HG02981 (cell line): ENCODE measurements around the gene TSGA10IP.
A peak's percentile ranks its signal among the peaks of the same experiment; 100 is the strongest.

Experiments
- ATAC-seq: cut with Tn5 transposase; IDR thresholded peaks from one replicate; pipeline ENCODE4 v1.9.1; 2021; ENCODE audit warnings: mild to moderate bottlenecking, moderate library complexity; ENCODE audit not compliant: unreplicated experiment

The TSGA10IP gene

DNA sequence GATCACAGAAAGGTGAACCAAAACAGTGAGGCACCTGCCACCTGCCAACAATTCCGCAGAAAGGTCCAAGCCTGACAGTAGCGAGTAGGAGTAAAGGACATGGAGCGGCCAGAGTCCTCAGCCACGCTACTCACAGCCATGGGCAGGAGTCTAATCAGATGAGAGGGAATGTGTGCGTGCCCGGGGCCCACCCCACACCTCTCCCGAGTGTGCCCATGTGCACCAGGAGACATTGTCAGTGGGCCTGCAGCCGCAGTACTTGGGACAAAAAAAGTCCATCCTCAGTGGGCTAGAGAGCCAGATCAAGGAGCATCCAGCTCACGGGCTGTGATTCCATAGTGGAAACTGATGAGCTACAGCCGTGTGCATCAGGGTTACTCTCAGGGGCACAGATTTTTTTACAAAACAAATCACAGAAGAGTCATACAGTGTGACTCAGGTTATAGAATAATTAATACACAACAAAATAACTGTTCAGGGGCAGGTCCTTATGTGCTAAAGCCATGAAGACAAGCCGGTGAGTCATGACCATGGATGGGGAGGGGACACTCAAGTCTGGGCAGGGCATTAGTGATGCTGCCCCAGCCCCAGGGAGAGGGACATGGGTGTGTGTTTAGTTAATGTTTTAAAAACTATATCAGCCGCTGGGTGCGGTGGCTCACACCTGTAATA is 28.3 kb downstream of the TSGA10IP start:
- ATAC-seq: no peak

DNA sequence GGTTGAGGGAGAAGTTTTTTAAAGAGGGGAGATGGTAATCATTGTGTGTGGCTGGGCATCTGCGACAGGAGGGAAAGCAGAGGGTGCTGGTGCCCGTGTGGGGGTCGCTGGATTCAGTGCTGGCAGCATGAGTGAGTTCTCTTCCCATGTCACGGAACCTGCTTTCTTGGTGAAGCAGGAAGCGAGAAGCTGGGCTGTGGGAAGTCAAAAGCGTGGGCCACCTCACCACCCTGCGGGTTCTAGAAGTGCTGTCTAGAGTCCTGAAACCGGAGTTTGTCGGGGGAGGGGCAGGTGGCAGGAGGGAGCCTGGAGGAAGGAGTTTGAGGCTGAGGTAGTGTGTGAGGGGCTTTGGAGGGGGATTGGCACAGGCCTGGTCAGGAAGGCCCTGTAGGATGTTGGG is 30.5 kb downstream of the TSGA10IP start:
- no peak for ATAC-seq

DNA sequence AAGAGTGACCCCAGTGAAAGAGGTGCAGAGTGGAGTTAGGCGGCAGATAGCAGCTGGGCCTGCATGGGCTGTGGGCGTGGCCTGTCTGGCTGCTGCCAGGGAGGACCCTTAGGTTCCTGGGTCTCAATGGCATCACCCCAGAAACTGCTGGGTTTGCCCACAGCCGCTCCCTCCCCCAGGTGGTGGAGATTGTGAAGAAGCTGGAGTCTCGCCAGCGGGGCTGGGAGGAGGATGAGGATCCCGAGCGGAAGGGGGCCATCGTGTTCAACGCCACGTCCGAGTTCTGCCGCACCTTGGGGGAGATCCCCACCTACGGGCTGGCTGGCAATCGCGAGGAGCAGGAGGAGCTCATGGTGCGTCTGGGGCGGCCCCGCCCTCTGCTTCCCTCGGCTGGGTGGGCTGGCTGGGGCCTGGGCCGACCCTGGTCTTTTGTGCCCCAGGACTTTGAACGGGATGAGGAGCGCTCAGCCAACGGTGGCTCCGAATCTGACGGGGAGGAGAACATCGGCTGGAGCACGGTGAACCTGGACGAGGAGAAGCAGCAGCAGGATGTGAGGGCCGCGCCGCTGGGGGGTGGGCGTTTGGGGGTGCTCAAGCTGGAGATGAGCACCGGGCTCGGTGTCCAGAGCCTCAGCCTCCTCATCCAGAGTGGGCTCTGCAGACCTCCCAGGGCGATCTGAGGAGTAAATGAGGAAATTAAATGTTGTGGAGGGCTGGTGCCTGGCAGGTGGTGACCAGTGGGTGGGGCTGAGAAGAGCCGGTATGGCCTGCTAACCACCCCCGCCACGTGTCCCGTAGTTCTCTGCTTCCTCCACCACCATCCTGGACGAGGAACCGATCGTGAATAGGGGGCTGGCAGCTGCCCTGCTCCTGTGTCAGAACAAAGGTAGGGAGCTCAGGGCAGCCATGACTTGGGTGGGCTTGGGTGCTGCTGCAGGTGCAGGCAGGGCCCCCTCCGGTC is 31.2 kb downstream of the TSGA10IP start:
- no peak for ATAC-seq

DNA sequence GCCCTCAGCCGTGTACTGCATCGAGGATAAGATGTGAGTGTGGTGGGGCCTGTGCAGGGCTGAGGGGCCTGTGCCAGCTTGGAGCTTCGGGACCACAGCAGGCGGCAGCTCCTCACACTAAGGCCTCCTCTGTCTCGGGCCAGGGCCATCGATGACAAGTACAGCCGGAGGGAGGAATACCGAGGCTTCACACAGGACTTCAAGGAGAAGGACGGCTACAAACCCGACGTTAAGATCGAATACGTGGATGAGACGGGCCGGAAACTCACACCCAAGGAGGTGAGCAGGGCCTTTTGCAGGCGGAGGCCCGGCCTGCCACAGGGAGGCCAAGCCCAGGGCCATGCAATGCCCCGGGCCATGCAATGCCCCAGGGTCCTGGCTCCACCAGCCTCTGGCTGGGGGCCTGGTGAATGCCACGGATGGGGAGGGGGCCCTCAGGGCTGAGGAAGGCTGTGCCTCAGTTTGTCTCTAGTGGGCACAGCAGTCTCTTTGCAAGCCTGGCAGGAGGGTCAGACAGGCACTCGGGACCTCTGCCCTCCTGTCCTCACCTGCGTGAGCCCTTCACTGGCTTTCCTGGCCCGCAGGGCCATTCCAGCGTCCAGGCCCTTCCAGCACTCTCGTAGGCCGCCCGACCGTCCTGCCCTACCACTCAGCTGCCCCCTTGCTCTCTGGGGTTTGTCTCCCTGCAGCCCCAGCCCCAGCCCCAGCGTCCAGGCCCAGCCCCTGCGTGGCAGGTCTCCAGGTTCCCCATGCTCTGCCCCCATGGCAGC is 32.5 kb downstream of the TSGA10IP start:
- no peak for ATAC-seq

DNA sequence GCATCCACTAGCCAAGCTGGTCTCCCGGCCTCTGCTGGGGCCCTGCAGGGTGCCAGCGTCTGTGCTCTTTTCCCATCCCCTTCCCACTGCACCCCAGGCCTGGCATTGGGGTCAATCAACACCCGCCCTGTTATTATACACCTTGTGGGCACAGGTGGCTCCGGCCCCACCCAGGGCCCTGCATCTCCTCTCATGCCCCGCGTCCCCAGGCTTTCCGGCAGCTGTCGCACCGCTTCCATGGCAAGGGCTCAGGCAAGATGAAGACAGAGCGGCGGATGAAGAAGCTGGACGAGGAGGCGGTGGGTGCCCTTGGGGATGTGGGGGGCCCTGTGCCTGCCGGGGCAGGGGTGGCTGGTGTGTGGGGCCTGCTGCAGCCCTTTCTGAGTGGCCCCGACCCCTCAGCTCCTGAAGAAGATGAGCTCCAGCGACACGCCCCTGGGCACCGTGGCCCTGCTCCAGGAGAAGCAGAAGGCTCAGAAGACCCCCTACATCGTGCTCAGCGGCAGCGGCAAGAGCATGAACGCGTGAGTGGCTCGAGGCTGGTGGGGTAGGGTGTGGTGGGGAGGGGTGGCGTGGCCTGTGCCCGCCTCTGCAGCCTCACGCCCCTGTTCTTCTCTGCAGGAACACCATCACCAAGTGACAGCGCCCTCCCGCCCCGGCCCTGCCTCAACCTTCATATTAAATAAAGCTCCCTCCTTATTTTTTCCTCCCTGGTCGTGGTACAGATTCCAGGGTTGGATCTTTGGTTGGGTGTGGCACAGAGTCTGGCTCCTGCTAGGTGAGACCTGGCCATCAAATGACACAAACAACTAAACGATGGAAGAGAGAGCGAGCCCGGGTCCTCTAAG is 33.3 kb downstream of the TSGA10IP start:
- no peak for ATAC-seq

DNA sequence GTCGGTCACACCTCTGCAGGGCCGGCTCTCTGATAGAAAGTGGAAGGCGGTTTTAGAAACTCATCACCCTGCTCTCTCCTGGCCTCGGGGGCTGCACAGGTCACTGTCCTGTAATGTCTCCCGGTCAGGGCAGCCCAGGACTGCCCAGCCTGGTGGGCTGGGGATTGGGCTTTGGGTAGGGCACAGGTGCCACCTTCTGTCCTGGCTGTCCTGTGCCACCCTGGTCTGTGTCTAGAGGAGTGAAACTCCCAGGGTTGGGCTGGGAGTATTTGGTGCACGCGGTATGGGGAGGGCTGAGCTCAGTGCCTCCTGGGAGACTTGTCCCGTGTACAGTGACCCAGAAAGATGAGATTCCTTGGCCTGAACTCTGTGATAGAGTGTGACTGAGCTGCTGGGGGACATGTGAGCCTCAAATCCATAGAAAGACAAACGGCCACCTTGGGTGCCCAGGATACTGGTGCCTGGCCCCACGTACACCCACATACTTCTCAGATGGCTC is 34.0 kb downstream of the TSGA10IP start:
- ATAC-seq: no peak

DNA sequence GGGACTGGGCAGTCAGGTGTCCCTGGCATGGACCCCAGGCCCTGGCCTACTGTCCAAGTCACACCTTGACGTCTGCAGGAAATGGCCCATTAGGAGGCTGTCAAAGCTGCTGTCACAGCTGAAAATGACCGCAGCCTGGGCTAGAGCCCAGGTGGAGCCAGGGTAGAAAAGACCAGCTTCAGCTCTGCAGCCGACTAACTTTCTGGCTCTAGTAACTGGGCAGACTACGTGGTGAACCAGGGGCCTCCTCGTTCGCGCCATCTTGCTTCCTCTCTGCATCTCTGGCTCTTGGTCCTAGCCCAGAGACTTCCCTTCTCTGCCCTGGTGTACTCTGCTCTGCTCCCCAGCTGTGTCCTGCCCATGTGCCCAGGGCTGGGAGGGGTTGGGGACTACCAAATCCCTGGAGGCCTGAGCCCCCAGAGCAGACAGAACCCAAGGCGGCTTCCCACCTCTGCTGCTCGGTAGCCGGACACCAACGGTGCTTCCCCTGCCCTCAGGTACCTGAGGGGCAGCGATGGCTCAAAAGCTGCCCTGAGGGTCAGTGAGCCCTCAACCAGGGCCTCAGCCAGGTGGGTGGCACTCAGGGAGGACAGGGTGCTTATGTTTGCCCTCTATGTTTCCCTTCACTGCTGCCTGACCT is 35.9 kb downstream of the TSGA10IP start:
- ATAC-seq: no peak

DNA sequence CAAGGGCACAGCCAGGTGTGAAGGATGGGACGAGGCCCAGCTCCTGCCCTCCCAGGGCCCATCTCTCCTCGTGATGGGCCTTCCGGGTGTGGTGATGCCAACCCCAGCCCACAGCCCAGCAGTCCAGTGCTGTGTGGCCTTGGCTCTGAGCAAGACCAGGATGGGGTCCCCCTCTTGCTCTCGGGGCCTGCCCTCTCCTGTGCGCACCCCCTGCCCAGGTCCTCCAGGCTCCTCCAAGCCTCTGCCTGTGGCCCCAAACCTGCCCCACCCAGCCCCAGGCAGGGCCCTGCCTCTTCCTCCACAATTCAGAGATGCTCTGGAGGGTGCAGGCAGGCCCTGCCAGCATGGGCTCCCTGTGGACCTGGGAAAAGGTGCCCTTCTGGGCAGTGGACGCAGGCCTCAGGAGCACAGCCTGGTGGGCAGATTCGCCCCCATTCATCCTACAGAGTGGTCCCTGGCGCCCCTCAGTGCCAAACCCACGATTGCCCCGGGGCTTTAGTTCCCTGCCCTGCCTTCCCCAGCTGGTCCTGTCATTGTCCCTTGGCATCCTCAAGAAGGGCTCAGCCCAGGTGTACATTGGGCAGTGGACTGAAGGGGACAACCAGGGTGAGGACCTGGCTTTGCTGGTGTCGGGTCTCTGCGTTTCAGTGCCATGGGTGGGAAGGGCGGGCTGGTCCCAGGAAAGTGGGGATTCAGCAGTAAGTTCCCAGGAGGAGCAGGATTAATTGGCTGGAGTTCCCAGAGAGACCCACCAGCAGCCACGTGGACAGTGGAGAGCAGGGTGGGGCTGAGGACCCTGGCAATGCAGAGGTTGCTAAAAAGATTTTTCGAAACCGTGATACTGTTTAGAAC is 36.9 kb downstream of the TSGA10IP start:
- no peak for ATAC-seq

DNA sequence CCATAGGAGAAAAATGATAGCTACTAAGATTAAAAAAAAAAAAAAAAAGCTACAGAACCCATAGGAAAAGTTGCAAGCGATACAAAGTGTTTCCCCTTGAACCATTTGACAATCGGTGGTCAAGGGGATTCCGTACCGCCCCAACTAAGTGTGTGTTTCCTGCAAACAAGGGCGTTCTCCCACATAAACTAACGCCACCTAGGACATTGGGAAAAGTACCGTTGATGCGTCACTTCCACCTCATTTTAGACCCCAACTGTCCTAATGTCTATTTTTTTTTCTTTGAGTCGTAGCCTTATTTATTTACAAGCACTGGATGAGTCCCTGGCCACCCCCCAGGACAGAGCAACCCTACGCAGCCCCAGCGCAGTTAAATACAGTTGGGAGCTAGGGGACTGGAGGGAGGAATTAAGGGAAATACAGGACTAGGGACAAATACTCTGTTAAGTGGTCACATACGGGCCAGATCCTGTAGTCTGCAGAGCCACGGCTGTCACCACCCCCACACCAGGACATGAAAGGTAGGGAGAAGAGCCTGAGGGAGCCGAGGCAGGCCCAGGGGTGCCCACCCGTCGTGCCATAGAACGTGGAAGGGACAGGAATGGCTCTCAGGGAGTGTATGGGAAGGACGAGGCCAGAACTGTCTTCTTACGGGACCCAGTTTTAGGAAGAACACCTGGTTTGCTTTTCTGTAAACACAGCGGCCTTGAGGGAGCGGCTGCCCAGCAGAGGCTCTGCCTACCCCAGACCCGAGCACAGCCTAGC is 37.7 kb downstream of the TSGA10IP start:
- no peak for ATAC-seq

DNA sequence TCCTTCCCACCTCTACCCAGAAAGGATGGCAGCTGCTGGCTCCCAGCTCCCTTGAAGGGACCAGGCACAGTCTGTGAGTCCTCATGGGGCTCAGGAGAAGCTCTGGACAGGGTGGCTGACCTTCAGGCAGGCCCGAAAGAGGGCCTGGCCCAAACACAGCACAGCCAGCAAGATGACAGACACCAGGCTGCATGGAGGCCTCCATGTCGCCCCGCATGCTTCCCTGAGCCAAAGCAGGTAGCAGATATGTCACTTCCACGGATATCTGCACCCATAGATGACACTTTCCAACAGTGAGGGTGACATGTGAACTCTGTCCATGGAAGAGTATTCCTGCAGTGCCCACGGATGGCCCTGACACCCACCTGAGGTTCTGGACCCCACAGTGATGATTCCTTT is 38.3 kb downstream of the TSGA10IP start:
- ATAC-seq: no peak

DNA sequence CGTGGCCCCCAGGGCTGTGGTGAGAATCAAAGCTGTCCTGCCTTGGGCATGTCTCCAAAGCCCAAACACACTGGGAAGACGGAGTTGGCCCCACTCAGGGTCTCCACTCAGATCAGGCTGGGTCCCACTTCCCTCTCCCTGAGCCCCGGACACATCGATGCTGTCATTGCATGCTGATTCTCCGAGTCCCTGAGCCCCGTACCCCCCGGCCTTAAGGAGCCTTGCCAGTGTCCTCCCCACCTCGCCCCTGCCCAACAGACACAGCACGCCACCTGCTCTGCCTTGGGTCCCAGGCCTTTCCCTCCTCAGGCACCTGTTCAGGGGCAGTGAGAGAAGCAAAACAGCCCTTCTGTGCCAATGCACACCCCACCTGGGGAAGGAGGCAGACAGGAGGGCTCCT is 42.1 kb downstream of the TSGA10IP start:
- no peak for ATAC-seq

DNA sequence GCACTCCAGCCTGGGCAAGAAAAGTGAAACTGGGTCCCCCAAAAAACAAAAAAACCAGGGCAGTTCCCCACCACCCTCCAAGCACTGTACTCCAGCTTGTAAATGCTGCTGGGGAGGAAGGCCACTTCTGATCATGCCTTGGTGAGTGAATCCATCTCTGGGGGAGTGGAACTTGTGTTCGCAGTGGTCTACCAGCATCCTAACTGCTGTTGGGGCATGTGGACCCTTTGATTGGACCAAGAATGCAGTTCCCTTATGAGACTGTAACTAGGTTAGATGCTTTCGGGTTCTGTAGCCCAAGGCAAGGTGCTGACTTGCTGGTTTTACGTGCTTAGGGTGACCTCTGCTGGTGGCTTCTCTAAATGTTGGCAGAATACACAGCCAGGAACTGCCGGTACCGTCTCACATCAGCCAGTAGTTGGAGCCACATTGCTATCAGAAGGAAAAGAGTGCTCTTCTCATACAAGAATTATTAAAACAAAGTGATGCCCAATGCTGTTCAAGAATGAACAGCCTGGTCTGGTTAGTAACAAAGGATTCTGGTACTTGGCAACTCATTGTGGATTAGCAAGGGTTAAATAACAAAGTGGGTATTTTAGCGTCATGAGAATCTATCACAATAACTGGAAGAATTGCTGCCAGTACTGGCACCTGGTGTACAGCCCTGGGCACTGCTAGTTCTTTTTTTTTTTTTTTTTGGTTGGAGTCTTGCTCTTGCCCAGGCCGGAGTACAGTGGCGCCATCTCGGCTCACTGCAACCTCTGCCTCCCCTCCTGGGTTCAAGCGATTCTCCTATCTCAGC is 43.7 kb downstream of the TSGA10IP start:
- peak; percentile 92 for ATAC-seq

DNA sequence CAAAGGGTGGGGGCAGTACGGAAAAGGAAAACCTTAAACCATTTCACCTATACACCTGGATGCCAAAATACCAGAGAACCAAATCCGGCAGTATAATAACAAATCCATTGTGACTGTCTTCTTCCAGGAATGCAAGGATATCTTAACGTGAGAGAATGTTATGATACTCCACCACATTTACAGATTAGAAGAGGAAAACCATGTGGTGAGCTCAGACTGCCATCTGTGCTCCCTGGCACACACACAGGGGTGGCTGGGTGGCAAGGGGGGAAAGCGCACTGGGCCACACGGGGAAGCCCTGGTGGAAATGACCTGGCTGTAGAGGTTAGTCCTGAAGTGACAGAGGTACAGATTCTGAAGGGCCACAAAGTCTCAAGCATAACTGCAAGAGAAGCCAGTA is 46.8 kb downstream of the TSGA10IP start:
- ATAC-seq: no peak

DNA sequence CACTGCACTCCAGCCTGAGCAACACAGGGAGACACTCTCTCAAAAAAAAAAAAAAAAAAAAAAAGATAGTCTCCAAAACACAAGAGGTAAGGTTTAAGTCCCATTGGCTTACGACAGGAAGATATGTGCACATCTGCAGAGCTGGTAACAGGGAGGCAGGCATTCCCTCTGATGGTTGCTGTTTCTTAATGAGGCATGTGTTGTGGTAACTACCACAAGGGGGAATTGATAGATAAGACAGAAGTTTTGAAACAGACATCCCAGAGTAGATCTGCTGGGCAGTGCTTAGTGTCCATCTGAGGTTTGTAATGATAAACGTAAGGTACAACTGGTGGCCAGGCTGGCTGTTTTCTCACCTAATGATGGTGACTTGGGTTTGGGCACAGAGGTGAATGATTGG is 52.0 kb downstream of the TSGA10IP start:
- no peak for ATAC-seq

DNA sequence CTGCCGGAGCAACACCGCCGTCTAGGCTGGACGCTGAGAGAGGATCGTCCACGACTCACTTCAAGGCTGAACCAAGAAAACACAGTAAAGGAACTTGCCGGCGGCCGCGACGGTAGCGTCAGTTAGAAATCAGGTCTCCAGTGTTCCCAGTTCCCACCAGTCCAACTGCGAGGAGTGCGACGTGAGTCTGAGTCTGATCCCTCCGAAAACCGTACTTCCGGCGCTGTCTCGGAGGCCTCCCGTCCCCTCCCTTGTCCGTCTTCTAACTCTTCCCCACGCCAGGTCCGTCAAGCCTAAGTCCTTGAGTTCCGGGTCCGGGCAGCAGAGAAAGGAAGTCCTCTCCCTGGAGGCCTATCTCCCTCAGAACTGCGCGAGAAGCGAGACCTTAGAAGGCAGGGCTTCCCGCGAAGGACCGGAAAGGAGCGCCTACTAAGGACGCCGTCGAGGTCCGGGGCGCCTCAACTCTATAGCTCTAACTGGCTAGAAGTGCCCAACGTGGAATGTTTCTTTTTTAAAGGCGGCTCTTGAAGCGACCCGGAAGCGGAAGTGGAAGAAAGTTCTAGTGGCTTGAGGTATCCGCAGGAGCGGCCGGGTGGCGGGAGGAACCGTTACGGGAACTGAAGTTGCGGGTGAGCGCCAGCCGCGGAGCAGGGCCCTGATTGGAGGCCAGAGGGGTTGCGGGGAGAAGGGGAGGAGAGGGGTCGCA is 56.8 kb downstream of the TSGA10IP start, which contains the start of the genes BANF1 and EIF1AD:
Gene BANF1, plus strand, starts transcription at position 562 of the 706 bp plus-strand sequence. CDS start 748 bp downstream, outside the sequence.
Gene EIF1AD, minus strand, starts transcription at position 216 of the 706 bp plus-strand sequence. CDS start 1,768 bp downstream, outside the sequence.
- peak; percentile 85 for ATAC-seq

DNA sequence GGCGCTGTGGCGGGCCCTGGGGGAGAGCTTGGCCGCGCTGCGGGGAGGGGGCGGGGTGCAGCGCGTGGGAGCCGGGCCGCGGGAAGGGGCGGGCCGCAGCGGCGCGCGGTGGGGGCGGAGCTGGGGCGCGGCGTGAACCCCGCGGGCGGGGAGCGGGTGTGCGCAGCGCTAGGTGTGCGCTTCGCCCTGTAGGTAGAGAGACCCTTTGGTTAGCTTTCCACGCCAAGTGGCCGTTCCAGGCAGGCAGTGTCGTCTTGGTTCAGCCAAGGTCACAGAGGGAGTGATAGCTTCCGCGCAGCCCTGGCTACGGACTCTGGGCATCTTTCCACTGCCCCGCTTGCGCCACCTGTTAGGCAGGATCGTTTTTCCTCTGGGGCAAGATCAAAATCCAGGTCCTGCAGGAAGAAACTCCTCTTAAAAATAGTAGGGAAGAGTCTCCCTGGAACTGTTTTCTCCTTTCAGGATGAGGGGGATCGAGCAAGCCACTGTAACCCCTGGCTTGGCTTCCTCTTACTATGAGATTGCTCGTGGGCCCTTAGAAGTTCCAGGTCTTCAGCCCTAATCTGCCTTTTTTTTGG is 57.5 kb downstream of the TSGA10IP start:
- ATAC-seq: peak; percentile 36
